HG02885 (cell line): Measurements from ENCODE around the gene SERF2.

Experiments
- ATAC-seq: cut with Tn5 transposase; IDR thresholded peaks from one replicate; pipeline ENCODE4 v1.9.1; 2021; ENCODE audit warnings: mild to moderate bottlenecking; ENCODE audit not compliant: unreplicated experiment, poor library complexity

SERF2 gene

GRCh38 chr15:43791993-43792760, at the start of gene SERF2:
SERF2 (plus strand) TSS chr15:43792320; CDS start chr15:43792377, 57 bp downstream.
- ATAC-seq: peak; percentile 88

DNA sequence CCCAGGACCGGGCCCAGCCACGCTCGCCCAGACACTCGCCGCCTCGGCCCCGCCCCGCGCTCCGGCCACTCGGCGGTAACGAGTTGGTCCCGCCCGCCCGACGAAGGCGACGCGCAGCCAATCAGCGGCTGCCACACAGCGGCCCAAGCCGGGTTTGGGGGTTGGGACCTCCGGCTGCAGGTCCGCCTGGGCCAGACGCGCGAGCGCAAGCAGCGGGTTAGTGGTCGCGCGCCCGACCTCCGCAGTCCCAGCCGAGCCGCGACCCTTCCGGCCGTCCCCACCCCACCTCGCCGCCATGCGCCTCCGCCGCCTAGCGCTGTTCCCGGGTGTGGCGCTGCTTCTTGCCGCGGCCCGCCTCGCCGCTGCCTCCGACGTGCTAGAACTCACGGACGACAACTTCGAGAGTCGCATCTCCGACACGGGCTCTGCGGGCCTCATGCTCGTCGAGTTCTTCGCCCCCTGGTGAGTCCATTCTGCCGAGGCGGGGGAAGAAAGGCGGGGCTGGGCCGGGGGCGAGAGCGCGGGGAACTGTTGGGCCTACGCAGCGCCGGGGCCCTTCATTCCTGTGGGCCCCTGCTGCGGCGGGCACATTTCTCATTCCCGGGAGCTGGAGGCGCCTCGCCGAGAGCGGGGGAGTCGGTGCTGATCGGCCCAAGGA, 45.7 kb upstream of the SERF2 start, which contains the start of gene PDIA3:
TSS of gene PDIA3 (plus strand) at position 194 of the 658 bp plus-strand sequence. CDS start at position 296, 102 bp downstream.
- ATAC-seq: peak; percentile 81

DNA sequence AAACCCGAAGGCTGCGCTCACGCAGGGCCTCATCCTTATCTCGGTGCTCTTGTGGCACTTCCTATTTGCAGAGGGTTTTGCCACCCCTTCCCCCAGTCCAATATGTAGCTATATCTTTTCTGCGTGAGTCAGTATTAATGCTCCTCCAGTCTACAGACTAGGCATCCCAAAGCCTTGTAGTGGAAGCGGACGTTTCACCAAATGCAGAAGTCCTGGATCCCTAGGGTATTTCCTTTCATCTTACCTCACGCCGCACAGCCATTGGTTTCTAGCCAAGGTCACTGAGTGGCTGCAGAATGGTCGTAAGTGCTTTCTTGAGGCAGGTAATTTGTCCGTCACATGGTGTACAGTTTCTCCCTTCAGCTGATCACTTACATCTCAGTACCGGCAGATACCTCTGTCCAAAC, 45.2 kb upstream of the SERF2 start:
- ATAC-seq: peak; percentile 13

DNA sequence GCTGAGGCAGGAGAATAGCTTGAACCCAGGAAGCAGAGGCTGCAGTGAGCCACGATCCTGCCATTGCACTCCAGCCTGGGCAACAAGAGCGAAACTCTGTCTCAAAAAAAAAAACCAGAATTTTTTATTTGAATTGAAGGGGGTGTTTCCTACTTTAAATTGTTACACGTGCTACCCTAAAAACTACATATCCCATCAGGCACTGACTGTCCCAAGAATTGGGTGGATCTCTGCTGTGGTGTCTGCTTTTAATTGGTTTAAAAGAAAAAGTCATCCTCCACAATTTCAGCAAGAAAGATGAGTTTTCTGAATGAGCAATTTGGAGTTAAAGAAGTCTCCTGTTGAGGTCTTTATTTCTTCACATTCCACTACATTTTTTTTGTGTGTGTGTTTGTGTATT, 43.7 kb upstream of the SERF2 start:
- no peak for ATAC-seq

GRCh38 chr15:43749690-43750345, 42.3 kb upstream of the SERF2 start:
- peak; percentile 43 for ATAC-seq

DNA sequence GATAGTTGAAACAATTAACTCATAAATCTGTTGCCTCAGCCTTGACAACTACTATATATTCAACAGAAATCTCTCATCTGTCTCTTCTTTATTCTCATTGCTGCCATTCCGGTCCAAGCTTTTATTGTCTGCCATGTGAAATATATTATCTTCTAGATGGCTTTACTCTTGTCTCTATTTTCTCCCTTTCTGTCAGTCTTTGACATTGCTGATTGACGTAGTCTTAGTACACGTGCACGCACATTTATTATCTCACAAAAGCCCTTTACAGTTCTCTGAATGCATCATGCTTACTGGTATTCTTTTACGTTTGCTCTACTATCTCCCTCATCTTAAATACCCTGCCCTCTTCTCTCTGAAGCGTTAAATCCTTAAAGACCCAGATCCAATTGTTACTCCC, 40.2 kb upstream of the SERF2 start:
- ATAC-seq: no peak

- no peak for ATAC-seq
These were observed 29.3 kb upstream of the SERF2 start for GRCh38 chr15:43762824-43763223.

- no peak for ATAC-seq
These were observed 28.2 kb upstream of the SERF2 start for GRCh38 chr15:43763819-43764446.

DNA sequence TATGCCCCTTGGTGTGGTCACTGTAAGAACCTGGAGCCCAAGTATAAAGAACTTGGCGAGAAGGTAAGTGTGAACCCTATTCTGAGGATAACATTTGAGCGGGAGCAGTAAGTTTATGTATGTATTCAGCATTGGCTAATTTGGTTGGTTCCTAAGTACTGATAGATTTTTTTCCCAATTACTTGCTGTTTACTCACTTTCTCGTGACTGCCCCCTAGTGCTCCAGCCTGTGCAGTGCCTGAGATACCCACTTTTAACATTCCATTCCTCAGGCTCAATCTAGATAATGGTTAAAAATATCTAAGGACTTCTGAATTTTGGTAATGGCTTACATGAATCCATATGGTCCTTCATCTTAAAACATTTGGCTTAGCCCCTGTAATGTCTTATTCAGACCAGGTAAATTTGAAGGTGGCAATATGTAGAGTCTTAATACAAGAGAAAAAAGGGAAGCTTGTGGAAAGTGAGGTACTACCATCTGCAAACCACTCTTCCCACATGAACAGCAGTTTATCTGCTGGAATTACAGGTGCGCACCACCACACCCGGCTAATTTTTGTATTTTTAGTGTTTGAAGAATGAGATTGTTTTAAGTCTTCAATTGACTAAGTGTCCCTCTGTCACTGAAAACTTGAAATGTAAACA, 22.4 kb upstream of the SERF2 start:
- ATAC-seq: no peak

GRCh38 chr15:43771816-43772215, 20.3 kb upstream of the SERF2 start:
- no peak for ATAC-seq

DNA sequence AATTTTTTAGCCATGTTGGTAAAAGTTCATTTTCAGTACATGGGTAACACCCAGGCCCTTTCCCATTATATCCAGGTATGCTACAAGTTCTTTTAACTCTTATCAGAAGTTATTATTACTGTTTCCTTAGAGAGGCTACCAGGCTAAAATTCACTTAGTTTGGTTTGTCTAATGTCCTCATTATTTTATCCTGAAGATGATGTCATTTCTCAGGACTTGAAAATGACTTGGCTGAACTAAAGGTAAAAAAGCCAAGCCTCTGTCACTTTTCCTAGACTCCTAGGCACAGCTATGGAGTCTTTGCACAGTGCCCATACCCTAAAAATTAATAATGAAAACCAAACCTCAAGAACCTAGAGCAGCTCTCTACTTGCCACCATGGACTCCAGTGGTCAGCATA, 19.5 kb upstream of the SERF2 start:
- ATAC-seq: no peak

DNA sequence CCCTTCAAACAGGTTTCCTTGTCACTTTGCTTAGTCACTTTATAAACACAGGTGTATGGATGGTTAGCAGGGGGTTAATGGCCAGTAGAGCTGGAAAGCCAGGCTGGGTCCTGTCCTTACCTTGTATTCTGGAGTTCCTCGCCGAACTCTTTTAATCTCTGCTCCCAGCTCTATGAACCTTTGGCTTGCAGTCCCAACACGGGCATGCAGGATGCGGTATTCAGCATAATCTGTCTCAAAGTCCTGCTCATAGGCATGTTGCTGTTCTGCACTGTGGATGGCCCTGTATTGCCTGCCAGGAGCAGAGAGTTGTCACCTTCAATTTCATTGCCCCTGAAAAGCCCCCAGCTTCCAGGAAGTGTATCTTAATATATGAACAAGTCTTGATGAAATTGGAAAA, 18.1 kb upstream of the SERF2 start:
- ATAC-seq: no peak

DNA sequence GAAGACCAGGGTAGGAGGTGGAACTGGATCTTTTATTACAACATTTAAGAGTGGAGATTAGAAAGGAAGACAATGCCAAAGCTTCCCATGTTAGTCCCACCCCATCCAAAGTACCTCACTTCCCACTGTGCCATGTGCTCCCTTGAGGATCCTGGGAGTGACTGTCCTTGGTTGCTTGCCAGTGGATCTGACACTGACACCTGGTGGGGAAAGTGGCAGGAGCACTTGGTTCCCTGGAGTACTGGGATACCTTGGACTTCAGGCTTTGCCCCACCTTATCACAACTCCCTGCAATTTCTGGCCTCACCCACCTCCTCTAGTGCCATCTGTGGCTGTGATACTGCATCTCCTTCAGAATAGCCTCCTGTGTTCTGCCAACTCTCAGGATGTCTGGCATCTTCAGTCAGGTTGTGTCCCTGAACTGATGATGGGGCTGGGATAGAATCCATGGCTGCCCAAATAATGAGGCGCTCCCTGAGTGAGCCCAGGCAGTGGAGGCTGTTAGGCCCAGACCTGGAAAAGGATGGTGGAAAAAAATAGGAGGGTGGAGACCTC, 16.6 kb upstream of the SERF2 start:
- no peak for ATAC-seq

DNA sequence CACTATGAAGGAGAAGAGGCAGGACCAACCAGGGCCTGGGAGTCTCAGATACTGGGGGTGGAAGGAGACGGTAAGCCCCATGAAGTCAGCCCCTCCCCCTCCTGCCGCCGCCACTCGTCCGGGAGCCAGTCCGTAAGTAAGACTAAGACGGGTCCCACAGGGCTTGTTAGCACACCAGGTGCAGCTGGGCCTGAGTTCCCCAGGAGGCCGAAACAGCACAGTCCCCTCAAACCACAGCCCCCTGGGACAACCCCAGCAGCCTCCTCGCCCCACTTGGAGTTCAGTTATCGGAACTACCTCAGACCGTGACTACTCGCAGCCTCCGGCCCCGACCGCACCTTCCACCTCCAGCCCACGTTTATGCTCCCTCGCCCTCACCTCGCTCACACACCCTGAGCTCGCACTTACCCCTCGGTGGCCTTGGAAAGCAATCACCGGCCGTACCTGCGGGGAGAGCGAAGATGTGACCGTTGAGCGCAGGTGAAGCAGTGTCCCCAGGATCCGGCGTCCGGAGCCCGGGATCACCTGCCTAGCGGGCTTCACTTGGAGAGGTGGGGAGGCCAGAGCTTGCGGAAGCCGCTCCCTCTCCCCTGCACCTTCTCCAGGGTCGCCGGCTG, 15.9 kb upstream of the SERF2 start:
- ATAC-seq: peak; percentile 57

GRCh38 chr15:43776718-43777266, 15.3 kb upstream of the SERF2 start, which contains the start of gene ELL3:
ELL3 (minus strand) TSS chr15:43776966; CDS start chr15:43776901, 65 bp downstream.
- peak; percentile 44 for ATAC-seq

DNA sequence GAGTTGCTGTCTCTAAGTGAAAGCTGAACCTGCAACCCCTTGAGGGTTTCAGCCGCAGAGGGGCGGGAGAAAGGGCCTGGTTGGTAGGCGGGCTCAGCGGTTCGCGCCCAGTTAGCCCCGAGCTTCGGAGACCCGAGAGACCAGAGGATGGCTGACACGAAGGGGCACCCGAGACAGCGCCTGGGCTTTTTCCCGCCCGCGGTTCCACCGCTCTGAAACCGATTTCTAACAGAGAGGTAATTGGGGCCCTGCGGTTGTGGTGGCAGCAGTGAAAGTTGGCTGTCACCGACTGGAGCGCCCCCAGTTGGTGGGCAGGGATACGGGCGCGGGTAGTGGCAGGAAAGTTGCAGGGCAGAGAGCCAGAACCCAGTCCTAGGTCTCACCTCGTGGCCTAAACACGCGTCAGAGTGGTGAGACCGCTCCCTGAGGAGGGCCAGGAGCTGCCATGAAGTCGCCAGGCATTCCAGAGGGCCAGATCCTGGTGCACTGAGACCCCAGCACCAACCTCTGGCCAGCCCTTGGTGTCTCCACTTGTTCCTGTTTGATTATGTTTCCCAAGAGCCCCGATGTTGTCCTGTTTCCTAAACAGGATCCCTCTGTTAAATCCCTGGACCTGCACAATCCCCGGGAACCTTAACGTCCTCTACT, 14.7 kb upstream of the SERF2 start:
- ATAC-seq: peak; percentile 61

DNA sequence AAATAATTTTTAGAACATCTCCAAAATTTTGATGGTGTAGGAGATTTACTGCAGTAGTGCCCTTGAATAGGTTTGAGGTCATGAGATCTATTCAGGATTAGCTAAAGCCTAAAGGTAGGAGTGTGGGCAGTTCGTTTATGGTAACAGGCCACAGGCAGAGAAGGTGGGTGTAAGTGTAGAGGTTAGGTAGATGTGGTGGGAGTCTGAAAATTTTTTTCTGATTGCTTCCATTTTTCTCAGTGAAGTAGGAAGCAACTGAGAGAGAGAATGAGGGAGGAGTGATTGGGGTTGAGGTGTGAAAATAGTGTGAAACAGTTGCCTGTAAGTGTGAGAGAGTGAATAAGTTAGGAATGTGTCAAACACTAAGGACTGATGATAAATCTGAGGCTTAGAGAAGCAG, 13.1 kb upstream of the SERF2 start:
- no peak for ATAC-seq

- no peak for ATAC-seq
These were observed 2.7 kb upstream of the SERF2 start for GRCh38 chr15:43789409-43789808.
